Right forelimb (tissue), 1 donor: ENCODE results near the gene ARHGAP10.

ENCODE experiments used
- DNase-seq: peaks from one replicate; pipeline ENCODE4 v3.0.0-alpha.2; 2018

ARHGAP10 gene

GRCh38 chr4:148004228-148004857 lies 272.5 kb downstream of the ARHGAP10 start:
- peak; percentile 68 for DNase-seq

- DNase-seq = no peak
Measured at GRCh38 chr4:148006001-148006400, 274.1 kb downstream of the ARHGAP10 start.

- DNase-seq = no peak
Measured at GRCh38 chr4:148007314-148007760, 275.4 kb downstream of the ARHGAP10 start.

- DNase-seq = no peak
Measured at GRCh38 chr4:148007792-148008191, 275.9 kb downstream of the ARHGAP10 start.

- DNase-seq = no peak
Measured at GRCh38 chr4:148015058-148015457, 283.2 kb downstream of the ARHGAP10 start.

- no peak for DNase-seq
Measured at GRCh38 chr4:148015468-148015867, 283.6 kb downstream of the ARHGAP10 start.

- DNase-seq = no peak
Measured at GRCh38 chr4:148016063-148016637, 284.3 kb downstream of the ARHGAP10 start.

- no peak for DNase-seq
Measured at GRCh38 chr4:148017801-148018200, 285.9 kb downstream of the ARHGAP10 start.

GRCh38 chr4:148021686-148022085 lies 289.8 kb downstream of the ARHGAP10 start:
- no peak for DNase-seq

GRCh38 chr4:148022975-148023374 lies 291.1 kb downstream of the ARHGAP10 start:
- no peak for DNase-seq

GRCh38 chr4:148023512-148024181 lies 291.8 kb downstream of the ARHGAP10 start:
- no peak for DNase-seq

GRCh38 chr4:148025981-148026380 lies 294.1 kb downstream of the ARHGAP10 start:
- no peak for DNase-seq

GRCh38 chr4:148027201-148027600 lies 295.3 kb downstream of the ARHGAP10 start:
- no peak for DNase-seq

GRCh38 chr4:148029781-148030180 lies 297.9 kb downstream of the ARHGAP10 start:
- DNase-seq = no peak

GRCh38 chr4:148030193-148030873 lies 298.4 kb downstream of the ARHGAP10 start:
- no peak for DNase-seq

GRCh38 chr4:148034813-148035212 lies 302.9 kb downstream of the ARHGAP10 start:
- DNase-seq = no peak

GRCh38 chr4:148041606-148042329 lies 309.9 kb downstream of the ARHGAP10 start:
- no peak for DNase-seq

- DNase-seq = no peak
Measured at GRCh38 chr4:148044089-148044911, 312.4 kb downstream of the ARHGAP10 start.

GRCh38 chr4:148044912-148045352 lies 313.0 kb downstream of the ARHGAP10 start:
- no peak for DNase-seq

GRCh38 chr4:148048598-148048997 lies 316.7 kb downstream of the ARHGAP10 start:
- no peak for DNase-seq

GRCh38 chr4:148051403-148051802 lies 319.5 kb downstream of the ARHGAP10 start:
- no peak for DNase-seq

GRCh38 chr4:148052448-148052847 lies 320.6 kb downstream of the ARHGAP10 start:
- DNase-seq = no peak
